T-helper 9 cell (primary cell): Measurements from ENCODE around the gene URM1.

Experiments used
- DNase-seq: peaks from one replicate; pipeline ENCODE4 v3.0.0-alpha.2; 2020

The URM1 gene

GRCh38 chr9:128435611-128436010 is 64.4 kb downstream of the URM1 start:
- DNase-seq = no peak

- DNase-seq = peak; percentile 82
These were observed 67.4 kb downstream of the URM1 start for GRCh38 chr9:128438343-128439109.

- DNase-seq = no peak
These were observed 68.1 kb downstream of the URM1 start for GRCh38 chr9:128439273-128439672.
